HEK293 (cell line): Measurements from ENCODE around the gene FRYL.
"Not testable (repeated sequence)": the region's sequence is repeated elsewhere in the genome, so short reads cannot be mapped to it uniquely, and the experiment has no call there.

Source experiments
- CTCF ChIP-seq: fragments of 450-650 bp; formaldehyde crosslinking; IDR thresholded peaks from 2 replicates; pipeline ENCODE4 v1.5.1; 2016; ENCODE audit warnings: missing biosample characterization, missing genetic modification characterization
- MYNN ChIP-seq: fragments of 450-650 bp; formaldehyde crosslinking; IDR thresholded peaks from 2 replicates; pipeline ENCODE4 v1.5.1; 2016; ENCODE audit warnings: missing biosample characterization, missing genetic modification characterization, borderline replicate concordance
- SP7 ChIP-seq: fragments of 450-650 bp; formaldehyde crosslinking; IDR thresholded peaks from 2 replicates; pipeline ENCODE4 v1.5.1; 2016; ENCODE audit warnings: missing biosample characterization, missing genetic modification characterization
- ZNF37A ChIP-seq: fragments of 450-650 bp; IDR thresholded peaks from 2 replicates; pipeline ENCODE4 v1.5.1; 2018; ENCODE audit warnings: missing biosample characterization, missing genetic modification characterization
- ZNF510 ChIP-seq: fragments of 450-650 bp; formaldehyde crosslinking; IDR thresholded peaks from 2 replicates; pipeline ENCODE4 v1.5.1; 2018; ENCODE audit warnings: mild to moderate bottlenecking, missing genetic modification characterization, missing biosample characterization; ENCODE audit not compliant: insufficient replicate concordance

- not testable (repeated sequence) for TF ChIP-seq MYNN (tag by site-specific recombination); CTCF (tag by site-specific recombination); SP7; ZNF510 (tag by site-specific recombination); ZNF37A
Observed at GRCh38 chr4:48821431-48821830, 41.4 kb upstream of the FRYL start.
